Hepatocyte (in vitro differentiated cells): Measurements from ENCODE around the gene VIPAS39. TPM values are rescaled to one million over a fixed set of nuclear protein-coding genes. Genes with fewer than 3 reads are reported as not detected.

ENCODE experiments used
- DNase-seq: peaks from one replicate; pipeline ENCODE4 v3.0.0-alpha.2; 2016; ENCODE audit warnings: low spot score
- H2AFZ ChIP-seq: fragments of 200-600 bp; sonication (generic); 2 replicates; pipeline ENCODE4 v1.6.0; 2016; ENCODE audit warnings: antibody characterized with exemption, mild to moderate bottlenecking
- H3K27ac ChIP-seq: fragments of 200-600 bp; sonication (generic); 2 replicates; pipeline ENCODE4 v1.5.1; 2016; ENCODE audit warnings: mild to moderate bottlenecking
- H3K27me3 ChIP-seq: fragments of 200-600 bp; sonication (generic); 2 replicates; pipeline ENCODE4 v1.6.1; 2016
- H3K36me3 ChIP-seq: fragments of 200-600 bp; sonication (generic); replicated peaks from 2 replicates; pipeline ENCODE4 v1.5.1; 2016; ENCODE audit warnings: low read depth; ENCODE audit not compliant: insufficient read depth
- H3K4me1 ChIP-seq: fragments of 200-600 bp; sonication (generic); 2 replicates; pipeline ENCODE4 v1.5.1; 2016; ENCODE audit warnings: mild to moderate bottlenecking, moderate library complexity; ENCODE audit not compliant: insufficient read depth
- H3K4me2 ChIP-seq: fragments of 200-600 bp; sonication (generic); 2 replicates; pipeline ENCODE4 v1.6.0; 2016
- H3K4me3 ChIP-seq: fragments of 200-600 bp; sonication (generic); 2 replicates; pipeline ENCODE4 v1.5.1; 2016; ENCODE audit warnings: mild to moderate bottlenecking
- H3K79me2 ChIP-seq: fragments of 200-600 bp; sonication (generic); 2 replicates; pipeline ENCODE4 v1.6.0; 2017; ENCODE audit warnings: mild to moderate bottlenecking
- H3K9me2 ChIP-seq: fragments of 200-600 bp; sonication (generic); replicated peaks from 2 replicates; pipeline ENCODE4 v1.6.0; 2017; ENCODE audit warnings: mild to moderate bottlenecking; ENCODE audit not compliant: insufficient read depth
- H3K9me3 ChIP-seq: fragments of 200-600 bp; sonication (generic); 2 replicates; pipeline ENCODE4 v1.5.1; 2016; ENCODE audit warnings: low read depth, mild to moderate bottlenecking
- H4K20me1 ChIP-seq: fragments of 200-600 bp; sonication (generic); 2 replicates; pipeline ENCODE4 v1.6.0; 2016; ENCODE audit warnings: mild to moderate bottlenecking; ENCODE audit not compliant: insufficient read depth, poor library complexity, severe bottlenecking
- CTCF ChIP-seq: fragments of 200-600 bp; sonication (generic); IDR thresholded peaks from 2 replicates; pipeline ENCODE4 v1.5.1; 2016; ENCODE audit warnings: antibody characterized with exemption, mild to moderate bottlenecking; ENCODE audit not compliant: poor library complexity
- EZH2 ChIP-seq: fragments of 200-600 bp; sonication (generic); IDR thresholded peaks from 2 replicates; pipeline ENCODE4 v1.6.1; 2016; ENCODE audit warnings: antibody characterized with exemption, mild to moderate bottlenecking, borderline replicate concordance
- EZH2phosphoT487 ChIP-seq: fragments of 200-600 bp; sonication (generic); IDR thresholded peaks from one replicate; pipeline ENCODE4 v1.6.1; 2018; ENCODE audit warnings: antibody characterized with exemption, mild to moderate bottlenecking, low read depth, moderate library complexity; ENCODE audit not compliant: unreplicated experiment, severe bottlenecking
- WGBS: methylation state at CpG from one replicate; pipeline ENCODE4 v1.1.6; 2016; ENCODE audit warnings: low lambda C conversion rate; ENCODE audit errors: missing lambda C conversion rate; 5-methylcytosine and 5-hydroxymethylcytosine counted together
- polyA plus RNA-seq: library from polyadenylated mRNA; unstranded; fragments of >200 nt; fragmentation: Nextera tagmentation; extraction: Ambion mirVana; gene quantifications from 2 replicates; pipeline ENCODE4 v1.2.1, GENCODE V29; 2016
- total RNA-seq: library from RNA; depleted of rRNA; stranded (reverse); fragments of >200 nt; gene quantifications from 2 replicates; pipeline ENCODE4 v1.2.3, GENCODE V29; 2014

The VIPAS39 gene
- total and polyA plus RNA-seq, 2 experiments from 2014 or later, result 11.7 to 29.2 TPM

- Histone ChIP-seq H3K27me3 (no peaks in the 10 kb centered on the region), H2AFZ (no peak overlapping the region), H3K9me2 (no peaks in the 10 kb centered on the region), H3K4me2 (no peak overlapping the region), H3K36me3 (peaks cover 4% of the 10 kb centered on the region), H3K4me1 (no peaks in the 10 kb centered on the region), H3K27ac (no peak overlapping the region), H3K4me3 (no peak overlapping the region), H3K9me3 (no peaks in the 10 kb centered on the region), H3K79me2 (no peaks in the 10 kb centered on the region), H4K20me1 (no peaks in the 10 kb centered on the region)
- no peak for DNase-seq
- TF ChIP-seq CTCF (no peak), EZH2phosphoT487 (no peak), EZH2 (no peak)
- 100% methylated on average over 1 of the region's 1 CpG for WGBS
Measured at GRCh38 chr14:77438596-77438995, 18.8 kb downstream of the VIPAS39 start.

GRCh38 chr14:77436042-77436441, 21.4 kb downstream of the VIPAS39 start:
- TF ChIP-seq EZH2 (no peak), EZH2phosphoT487 (no peak), CTCF (no peak)
- H3K27me3 ChIP-seq, result no peaks in the 10 kb centered on the region
- no peak overlapping the region for H3K4me2 ChIP-seq
- DNase-seq, result no peak
- H3K4me1 ChIP-seq, result no peaks in the 10 kb centered on the region
- H4K20me1 ChIP-seq, result no peaks in the 10 kb centered on the region
- WGBS, result 95% methylated on average over 3 of the region's 3 CpGs
- H3K9me3 ChIP-seq, result no peaks in the 10 kb centered on the region
- no peak overlapping the region for H3K4me3 ChIP-seq
- H3K9me2 ChIP-seq, result no peaks in the 10 kb centered on the region
- peaks cover 4% of the 10 kb centered on the region for H3K36me3 ChIP-seq
- no peaks in the 10 kb centered on the region for H3K79me2 ChIP-seq
- H2AFZ ChIP-seq, result no peak overlapping the region
- no peak overlapping the region for H3K27ac ChIP-seq

- TF ChIP-seq EZH2 (no peak), EZH2phosphoT487 (no peak)
- 100% methylated on average over 3 of the region's 3 CpGs for WGBS
- Histone ChIP-seq H3K27ac (no peak overlapping the region), H2AFZ (no peak overlapping the region), H3K4me2 (no peak overlapping the region), H3K79me2 (no peaks in the 10 kb centered on the region), H3K4me1 (no peaks in the 10 kb centered on the region), H3K9me3 (peaks cover under 1% of the 10 kb centered on the region), H3K36me3 (no peaks in the 10 kb centered on the region), H3K9me2 (no peaks in the 10 kb centered on the region), H4K20me1 (no peaks in the 10 kb centered on the region), H3K4me3 (no peak overlapping the region), H3K27me3 (no peaks in the 10 kb centered on the region)
- DNase-seq, result no peak
Measured at GRCh38 chr14:77426396-77426795, 31.0 kb downstream of the VIPAS39 start.

GRCh38 chr14:77424862-77425261, 32.5 kb downstream of the VIPAS39 start:
- Histone ChIP-seq H3K27me3 (no peaks in the 10 kb centered on the region), H3K9me3 (peaks cover 7% of the 10 kb centered on the region), H3K4me1 (no peaks in the 10 kb centered on the region), H3K4me2 (no peak overlapping the region), H3K9me2 (no peaks in the 10 kb centered on the region), H3K79me2 (no peaks in the 10 kb centered on the region), H3K36me3 (no peaks in the 10 kb centered on the region), H4K20me1 (no peaks in the 10 kb centered on the region), H3K4me3 (no peak overlapping the region), H2AFZ (no peak overlapping the region), H3K27ac (no peak overlapping the region)
- DNase-seq, result no peak
- WGBS, result 94% methylated on average over 3 of the region's 3 CpGs
- TF ChIP-seq EZH2phosphoT487 (no peak), CTCF (no peak), EZH2 (no peak)
